ENCODE measurements around the gene CARMIL3.

Gene CARMIL3

DNA sequence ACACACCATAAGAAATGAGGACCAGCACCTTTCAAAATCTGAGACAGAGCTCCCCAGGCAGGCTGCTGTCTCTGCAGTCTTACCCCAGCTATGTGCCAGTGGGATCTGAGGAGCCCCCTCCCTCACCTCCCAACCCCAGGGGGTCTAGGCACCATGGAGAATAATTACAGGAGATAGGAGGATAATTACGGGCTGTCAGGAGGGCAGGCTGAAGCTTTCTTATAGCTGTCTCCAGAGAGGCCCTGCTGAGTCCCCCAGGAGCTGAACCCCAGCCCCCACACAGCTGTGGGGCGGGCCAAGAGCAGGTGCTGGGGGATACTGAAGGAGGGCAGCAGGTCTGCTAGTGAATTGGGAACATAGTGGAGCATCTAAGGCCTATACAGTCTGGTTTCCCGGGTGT lies 26.3 kb downstream of the CARMIL3 start:
- no peak for DNase-seq (ENCODE audit: low read depth)

DNA sequence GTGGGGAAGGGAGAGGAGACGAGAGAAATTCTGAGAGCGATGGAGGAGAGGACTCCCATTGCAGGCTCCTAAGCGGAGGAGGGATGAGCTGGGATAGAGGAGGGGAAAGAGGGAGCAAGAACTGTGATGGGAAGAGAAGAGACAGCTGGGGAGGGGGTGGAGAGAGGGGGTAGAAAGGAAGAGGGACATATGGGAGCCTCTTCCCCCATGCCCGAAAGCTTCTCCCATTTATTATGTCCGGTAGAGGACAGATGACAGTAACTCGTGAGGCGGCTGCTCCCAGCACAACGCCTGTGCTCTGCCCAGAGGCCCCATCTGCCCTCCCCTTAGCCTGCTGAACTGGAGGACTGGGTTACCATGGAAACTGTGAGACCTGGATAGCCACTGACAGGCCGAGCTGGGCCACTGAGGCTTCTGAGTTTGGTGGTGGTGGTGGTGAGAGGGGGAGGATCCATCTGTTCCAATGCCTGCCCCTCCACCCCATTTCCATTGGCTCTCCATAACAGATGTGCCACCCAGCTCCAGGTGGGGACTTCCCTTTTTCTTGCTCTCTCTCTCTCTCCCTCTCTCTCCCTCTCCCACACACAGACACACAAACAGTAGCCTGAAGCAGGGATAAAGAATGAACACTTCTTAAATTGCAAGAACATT lies 27.8 kb downstream of the CARMIL3 start:
- no peak for DNase-seq (ENCODE audit: low read depth)

DNA sequence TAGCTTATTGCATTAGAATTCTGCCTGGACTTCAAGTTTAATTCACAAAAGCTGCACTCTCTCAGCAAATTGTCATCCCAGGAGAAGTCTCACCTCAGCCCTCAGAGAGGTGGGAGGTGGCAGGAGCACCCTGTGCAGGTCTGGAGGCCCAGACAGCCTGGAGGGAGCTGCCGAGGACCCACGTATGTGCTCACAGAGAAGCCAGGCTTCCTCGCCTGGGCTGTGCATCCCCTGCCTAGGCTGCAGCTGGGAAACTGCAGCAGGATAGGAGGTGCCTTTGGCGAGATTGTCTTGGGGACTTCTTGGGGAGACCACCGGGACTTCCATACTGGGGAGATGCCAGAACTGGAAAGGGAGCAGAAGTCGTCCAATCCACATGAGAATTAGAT lies 28.3 kb downstream of the CARMIL3 start:
- no peak for DNase-seq (ENCODE audit: low read depth)

DNA sequence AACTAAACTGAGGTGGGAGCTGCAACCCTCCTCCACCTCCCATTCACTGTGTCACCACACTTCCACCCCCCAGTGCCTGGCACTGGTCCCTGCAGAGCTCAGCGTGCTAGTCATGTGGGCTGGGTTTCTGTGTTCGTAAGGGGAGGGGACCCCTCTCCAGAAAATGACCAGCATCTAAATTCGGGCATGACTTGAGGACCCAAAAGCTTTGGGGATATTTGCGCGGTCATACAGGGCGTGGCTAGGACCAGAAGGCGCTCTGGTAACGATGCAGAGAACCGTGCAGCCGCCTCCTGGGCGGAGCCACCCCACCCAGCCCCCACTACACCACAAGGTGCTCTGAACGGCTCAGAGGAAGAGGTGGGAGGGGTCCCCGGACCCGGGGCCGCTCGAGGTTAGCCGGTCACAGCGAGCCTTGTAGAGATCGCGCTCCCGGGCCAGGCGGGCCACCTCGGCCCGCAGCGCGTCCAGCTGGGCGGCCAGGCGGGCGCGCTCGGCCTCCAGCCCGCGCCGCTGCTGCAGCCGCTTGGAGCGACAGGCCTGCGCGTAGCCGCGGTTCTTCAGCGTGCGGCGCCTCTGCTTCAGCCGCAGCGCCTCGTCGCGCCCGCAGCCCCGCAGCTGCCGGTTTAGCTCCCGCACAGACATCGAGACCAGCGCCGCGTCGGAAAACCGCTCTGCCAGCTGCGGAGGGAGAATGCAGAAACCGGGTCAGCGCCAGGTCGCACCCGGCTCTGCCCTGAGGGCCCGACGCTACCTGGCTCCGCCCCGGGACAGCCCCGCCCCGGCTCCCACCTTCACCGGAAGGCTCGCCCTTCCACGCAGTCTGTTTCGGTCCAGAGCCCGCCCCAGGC lies 29.3 kb downstream of the CARMIL3 start:
- no peak for DNase-seq (ENCODE audit: low read depth)

DNA sequence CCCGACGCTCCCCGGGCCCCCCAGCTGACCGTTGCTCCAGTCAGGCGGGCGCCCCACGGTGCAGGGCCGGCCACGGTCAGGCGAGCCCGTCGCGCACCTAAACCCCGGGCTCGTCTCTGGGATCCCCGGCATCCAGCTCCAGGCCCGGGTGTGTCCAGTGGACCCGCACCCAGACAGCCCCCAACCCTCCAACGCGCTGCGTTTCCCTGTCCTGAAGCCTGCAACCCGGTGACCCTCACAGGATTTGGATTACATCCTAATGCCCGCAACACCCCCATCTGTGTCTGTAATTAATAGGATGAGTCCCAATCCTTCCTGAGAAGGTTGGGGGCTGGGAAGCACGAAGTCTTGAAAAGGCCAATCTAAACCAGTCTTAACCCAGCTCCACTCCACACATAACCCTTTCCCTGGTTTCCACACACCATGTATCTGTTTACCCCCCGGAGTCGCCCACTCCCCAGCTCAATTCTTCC lies 30.0 kb downstream of the CARMIL3 start:
- DNase-seq (ENCODE audit: low read depth): no peak

DNA sequence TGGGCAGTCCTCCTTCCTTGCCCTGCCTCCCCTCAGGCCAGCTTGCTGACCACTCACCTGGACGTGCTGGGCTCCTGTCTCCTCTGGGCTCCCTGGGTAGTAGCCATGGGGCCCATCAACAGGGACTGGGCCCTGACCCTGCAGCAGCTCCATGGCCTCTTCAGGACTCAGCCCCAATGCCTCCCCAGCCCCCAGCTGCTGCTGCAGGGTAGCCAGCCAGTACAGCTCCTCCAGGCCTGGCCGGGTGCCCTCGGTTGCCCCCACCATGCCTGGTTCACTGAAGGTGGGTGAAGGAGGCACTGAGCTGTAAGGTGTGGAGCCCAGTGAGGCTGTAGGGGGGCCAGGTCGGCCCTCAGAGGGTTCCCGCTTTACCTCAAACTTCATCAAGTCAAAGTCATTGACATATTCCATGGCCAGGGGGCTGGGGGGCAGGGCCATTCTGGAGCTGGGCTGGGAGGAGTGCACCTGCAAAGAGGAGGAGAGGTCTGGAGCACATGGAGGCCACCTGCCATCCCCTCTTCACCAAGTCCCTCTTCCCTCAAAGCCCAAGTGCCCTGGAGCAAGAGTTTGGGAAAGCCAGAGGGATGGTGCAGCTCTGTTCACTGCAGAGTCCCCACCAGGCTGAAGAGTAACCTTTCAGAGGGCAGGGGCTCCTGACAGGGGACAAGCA lies 30.7 kb downstream of the CARMIL3 start:
- no peak for DNase-seq (ENCODE audit: low read depth)

DNA sequence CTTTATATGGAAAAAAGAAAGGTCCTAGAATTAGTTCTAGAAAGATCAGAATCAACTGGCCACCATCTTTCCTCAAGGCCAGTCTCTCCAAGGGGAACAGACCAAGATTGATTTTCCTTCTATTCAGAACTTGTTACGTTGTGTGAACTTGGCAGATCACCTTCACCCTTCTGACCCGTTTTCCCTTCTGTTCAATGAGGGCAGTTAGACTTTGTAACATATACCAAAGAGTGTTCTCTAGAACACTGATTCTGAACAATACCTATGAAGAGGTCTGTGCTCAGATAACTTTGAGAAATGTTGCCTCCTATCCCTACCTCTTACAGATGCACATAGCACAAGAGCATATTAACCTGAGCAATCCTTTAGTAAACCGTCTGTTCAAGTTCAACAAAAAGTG lies 31.7 kb downstream of the CARMIL3 start:
- no peak for DNase-seq (ENCODE audit: low read depth)

DNA sequence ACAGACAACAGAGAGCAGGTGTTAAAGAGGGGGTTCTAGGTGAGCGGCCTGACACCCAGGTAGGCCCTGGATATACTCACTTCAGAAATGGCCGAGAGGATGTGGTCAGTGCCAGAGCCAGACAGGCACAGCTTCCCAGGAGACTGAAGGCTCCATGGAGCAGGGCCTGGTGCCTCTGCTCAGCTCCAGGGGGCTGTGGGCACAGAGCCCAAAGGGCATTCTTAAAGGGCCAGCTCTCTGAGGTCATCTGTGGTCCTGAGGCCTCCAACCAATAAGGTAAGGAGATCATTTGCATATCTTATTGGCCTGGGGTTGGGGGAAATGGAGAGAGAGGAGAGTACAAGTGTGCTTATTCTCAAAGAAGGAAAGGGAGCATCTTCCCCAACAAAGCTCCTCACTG lies 32.6 kb downstream of the CARMIL3 start:
- DNase-seq (ENCODE audit: low read depth): no peak

DNA sequence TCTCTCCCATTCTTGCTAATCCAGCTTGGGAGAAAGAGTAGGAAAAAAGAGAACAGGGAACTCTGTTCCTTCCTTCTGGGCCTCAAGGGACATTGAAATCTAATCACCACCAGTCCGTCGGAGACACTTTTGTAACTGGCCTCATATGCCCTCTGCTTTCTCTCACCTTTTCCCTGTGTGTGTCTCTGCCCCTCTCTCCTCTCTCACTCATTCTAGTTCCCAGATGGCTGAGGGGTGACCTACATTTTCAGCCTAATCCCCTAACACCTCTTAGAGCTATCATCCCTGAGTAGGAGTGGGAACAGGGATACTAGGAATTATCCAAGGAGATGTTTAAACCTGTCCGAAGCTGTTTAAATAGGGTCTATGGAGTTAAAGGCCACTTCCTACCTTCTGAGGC lies 33.4 kb downstream of the CARMIL3 start:
- no peak for DNase-seq (ENCODE audit: low read depth)

DNA sequence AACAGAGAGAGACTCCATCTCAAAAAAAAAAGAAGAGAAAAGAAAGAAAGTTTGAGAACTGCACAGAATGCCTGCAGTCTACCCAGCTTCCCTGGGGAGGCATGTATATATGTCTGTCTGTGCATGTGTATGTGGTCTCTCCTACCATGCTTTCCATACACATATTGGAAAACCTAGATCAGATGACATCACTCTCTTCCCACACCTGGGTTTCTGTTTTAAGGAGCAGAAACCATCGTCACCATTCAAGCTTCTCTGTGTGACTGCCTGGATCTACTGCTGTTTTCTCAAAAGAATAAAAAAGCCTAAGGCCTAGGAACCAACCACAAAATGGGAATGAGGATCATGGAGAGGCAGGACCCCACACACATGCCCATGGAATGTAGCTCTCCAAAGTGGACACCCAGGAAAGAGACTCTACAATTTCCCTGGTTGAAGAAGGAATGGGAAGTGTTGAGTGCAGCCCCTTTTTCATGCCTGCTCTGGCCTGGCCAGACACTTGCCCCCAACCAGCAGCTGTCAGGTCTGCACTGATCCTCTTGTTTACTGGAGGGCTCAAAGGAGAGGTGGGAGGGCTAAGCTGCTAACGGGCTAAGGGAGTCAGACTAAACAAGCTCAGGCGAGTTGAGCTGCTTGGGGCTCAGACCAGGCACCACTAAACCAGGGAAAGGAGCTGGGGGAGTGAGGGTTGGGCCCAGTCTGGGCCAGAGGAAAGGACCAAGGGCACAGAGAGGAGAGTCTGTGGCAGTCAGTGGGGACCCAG lies 34.6 kb downstream of the CARMIL3 start:
- DNase-seq (ENCODE audit: low read depth): no peak

DNA sequence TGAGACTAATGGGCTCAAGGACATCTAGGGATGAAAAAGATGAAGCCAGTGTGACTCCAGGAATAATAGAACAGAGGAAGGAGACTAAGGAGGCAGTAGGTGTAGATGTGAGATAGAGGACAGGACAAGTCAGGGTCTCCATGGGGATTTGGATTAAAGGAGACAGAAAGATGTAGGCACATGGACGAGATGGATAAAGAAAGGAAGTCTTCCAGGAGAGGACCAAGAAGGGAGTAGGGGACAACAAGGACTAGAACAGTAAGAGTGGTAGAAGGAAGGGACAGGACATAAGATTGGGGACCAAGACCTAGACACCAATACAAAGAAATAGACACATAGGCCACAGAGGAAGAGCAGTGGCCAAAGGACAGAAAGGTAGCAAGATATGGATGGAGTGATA lies 35.2 kb downstream of the CARMIL3 start:
- DNase-seq (ENCODE audit: low read depth): no peak

DNA sequence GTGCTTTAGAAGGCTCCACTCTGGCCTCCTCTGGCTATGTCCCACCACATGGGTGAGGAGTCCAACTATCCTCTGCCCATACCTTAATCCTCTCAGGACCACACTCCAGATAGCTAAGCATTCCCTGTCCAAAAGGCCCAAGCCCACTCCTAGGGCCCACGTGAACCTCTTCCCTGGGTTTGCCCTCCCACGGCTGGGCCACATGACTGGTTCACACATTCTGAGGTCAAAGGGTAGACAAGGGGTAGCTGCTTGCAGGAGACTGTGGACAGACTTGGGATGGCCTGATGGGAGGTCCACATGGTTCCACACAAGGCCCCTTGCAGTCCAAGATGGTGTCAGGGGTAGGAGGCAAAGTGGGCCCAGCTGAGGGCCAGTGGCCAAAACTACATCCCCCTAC lies 36.3 kb downstream of the CARMIL3 start:
- DNase-seq (ENCODE audit: low read depth): no peak

DNA sequence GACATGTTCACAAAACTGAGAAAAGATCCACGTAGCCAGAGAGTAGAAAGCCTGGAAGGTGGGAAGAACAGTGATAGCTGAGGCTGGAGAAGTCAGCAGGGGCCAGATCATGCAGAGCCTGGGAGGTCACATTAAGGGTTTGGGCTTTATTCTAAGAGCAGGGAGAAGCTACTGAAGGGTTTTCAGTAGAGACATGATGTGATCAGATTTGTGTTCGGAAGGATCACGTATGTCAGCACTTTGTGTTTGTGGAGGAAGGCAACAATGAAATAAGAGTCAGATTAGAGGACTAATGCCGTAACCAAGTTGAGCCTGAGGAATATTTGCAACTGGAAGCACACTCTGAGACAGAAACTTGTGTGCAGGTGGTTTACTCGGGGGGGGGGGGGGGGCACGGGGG lies 38.1 kb downstream of the CARMIL3 start:
- no peak for DNase-seq (ENCODE audit: low read depth)

DNA sequence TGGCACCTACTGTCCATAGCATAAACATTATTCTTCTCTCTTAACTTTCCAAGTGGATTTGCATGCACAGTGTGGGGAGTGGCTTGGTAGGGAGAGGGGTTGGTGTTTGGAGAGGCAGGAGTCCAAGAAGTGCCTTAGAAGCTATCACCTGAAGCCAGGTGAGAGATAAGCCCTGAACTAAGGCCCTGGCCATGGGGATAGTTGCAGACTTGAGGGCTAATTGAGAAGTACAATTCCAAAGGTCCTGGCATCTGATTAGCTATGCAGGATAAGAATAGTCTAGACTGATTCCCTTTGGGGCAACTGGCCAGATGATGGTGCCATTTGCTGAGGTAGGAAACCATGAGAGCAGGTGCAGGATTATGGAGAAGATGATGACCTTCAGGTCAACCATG lies 40.3 kb downstream of the CARMIL3 start:
- DNase-seq (ENCODE audit: low read depth): no peak

DNA sequence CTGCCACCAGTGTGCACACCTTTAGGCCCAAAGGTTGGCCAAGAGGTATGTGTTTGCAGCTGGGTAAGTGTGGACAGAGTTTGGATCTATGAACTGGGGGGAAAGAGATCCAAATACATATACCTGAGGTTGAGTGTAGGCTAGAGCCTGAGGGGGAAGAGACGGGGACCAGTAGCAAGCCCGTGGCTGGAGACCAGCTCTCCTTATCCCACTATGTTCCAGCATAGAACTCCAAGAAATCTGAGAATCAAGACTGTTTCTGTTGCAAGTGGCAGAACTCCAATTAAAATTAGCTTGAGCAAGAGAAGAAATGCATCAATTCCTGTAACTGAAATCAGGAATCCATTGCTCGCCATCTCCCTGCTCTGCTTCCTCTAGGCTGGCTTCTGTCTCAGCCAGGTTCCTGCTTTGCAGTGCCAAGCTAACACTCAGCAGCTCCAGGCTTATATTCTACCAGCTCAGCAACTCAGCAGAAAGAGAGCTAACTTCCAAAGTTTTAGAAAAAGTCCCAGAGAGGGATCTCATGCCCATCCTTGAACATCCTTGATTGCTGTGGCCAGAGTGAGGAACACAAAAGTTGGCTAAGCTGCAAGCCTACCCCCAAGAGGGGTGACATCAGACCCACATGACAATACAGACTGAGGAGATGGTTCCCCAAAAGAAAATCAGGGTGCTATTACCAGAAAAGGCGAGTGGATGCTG lies 40.8 kb downstream of the CARMIL3 start:
- no peak for DNase-seq (ENCODE audit: low read depth)

DNA sequence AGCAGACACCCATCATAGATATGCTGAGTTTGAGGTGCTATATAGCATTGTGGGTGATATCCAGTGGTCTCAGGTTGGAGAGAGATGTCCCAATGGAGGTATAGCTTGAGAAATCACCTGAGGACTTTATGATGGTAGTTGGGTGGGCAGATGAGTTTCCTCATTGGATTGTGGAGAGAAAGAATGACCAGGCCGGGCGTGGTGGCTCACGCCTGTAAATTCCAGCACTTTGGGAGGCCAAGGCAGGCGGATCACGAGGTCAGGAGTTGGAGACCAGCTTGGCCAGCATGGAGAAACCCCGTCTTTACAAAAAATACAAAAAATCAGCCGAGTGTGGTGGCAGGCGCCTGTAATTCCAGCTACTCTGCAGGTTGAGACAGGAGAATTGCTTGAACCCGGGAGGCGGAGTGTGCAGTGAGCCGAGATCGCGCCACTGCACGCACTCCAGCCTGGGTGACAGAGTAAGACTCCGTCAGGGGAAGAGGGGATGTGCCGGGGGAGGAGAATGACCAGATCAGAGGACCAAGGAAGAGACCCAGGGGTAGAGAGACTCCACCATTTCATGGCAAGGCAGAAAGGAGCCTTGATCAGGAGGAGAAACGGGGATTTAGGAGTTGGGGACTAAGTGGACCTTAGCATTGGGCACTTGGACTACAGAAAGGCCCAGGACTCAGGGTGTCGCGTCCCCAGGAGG lies 41.5 kb downstream of the CARMIL3 start:
- DNase-seq (ENCODE audit: low read depth): no peak

DNA sequence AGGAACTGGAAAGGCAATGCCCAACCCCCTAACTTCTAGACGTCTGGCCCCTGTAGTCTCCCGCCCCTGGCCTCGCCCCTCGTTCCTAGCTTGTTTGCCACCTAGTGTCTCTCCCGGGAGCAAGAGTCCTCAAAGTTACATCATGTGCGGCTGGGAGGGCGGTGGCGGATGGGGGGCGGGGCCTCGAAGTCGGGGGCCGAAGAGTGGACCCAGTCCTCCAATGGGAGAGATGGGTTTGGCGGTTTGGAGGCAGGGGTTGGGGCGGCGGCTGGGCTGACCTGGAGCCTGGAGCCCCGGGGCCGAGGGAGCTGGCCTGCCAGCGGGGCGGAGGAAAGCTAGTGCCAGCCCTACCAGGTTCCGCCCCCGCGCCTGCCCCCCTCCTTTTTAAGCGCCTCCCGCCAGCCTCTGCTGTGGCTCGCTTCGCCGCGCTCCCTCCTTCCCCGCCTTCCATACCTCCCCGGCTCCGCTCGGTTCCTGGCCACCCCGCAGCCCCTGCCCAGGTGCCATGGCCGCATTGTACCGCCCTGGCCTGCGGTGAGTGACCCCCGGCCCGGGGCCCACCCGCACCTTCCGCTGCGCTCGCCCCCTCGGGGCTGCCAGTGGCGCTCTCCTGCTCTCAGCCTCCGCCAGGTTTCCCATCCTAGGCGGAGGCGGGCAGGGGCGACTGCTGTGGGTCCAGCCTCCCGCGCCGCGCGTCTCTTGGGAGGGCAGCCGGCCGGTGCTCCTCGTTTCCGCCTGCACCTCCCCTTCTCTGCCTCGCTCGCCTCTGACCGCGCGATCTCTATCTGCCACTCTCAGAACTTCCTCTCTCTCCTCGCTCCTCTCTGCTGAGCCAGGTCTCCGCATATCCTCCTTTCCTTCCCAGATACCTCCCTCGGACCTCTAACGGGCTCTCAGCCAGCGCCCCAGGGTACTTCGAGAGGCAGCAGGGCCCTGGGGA lies 42.4 kb downstream of the CARMIL3 start, which contains the start of gene PCK2:
Gene PCK2 (plus strand): TSS at position 411 of the 940 bp plus-strand sequence. CDS start 95 bp downstream, at position 506.
- DNase-seq (ENCODE audit: low read depth): peak; percentile 63

DNA sequence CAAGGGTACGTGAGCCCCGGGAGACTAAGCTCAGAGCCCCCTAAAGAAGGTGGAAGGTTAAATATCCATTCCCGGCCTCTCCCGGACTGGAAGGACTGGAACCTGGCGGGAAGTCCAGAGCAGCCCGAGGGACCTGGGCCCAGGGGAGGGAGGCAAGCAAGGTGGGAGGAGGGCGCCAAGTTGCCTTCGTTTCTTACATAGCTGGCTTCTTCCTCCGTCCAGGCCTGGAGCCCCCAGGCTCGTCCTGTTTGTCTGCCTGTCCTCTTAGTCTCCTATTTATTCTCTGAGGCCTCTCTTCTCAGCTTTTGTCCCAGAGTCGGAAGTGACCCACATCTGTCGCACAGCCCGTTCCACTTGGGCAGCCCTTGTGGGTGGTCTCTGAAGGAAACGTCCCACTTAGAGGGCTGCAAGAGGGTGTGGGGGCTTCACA lies 43.0 kb downstream of the CARMIL3 start:
- DNase-seq (ENCODE audit: low read depth): no peak

DNA sequence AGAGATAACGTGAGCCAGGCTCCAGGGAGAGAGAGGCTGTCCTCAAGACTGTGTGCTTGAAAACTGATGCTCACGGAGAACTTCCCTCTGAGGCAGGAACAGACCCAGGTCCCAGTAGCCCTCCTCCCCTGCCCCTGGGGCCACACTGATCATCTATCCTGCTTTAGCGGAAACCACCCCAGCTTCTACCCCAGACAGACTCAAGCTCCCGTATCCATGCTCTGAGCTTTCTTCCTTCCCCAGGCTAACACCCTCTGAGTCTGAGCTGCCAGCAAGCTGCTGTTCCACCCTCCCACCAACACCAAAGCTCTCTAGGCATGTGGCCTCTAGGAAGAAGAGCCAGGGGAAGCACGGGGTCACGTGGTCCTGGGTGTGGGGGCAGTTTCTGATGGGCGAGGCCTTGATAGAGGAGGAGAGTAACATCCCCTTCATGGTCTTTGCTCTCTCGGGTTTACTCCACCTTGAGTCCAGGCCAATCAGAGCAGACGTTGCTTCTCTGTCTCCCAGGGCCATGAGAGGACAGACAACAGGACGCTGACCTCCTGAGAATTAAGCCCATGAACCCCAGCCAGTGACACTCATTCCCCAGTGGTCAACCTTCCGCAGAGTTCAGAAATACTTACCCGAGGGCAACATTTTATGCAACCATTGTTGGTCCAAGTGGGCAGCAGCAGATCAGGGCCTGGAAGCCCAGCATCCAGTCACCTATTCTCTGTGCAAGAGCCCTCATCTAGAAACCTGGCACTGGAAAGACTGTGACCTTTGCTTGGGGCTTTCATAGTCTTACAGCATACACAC lies 43.7 kb downstream of the CARMIL3 start:
- no peak for DNase-seq (ENCODE audit: low read depth)

Measured in stromal cell of bone marrow (primary cell).